Progenitor cell of endocrine pancreas (in vitro differentiated cells): ENCODE data around the gene B9D1. TPM values are rescaled to one million over a fixed set of nuclear protein-coding genes. Genes with fewer than 3 reads are reported as not detected.
A peak's percentile ranks its signal among the peaks of the same experiment; 100 is the strongest.

ENCODE experiments used
- DNase-seq: peaks from one replicate; pipeline ENCODE4 v3.0.0; 2021; ENCODE audit warnings: low spot score; ENCODE audit not compliant: unreplicated experiment
- H3K27ac Mint-ChIP-seq: 2 replicates; pipeline ENCODE4 v1.8.0; 2021; ENCODE audit warnings: mild to moderate bottlenecking, moderate library complexity, mixed read lengths
- H3K27me3 Mint-ChIP-seq: 2 replicates; pipeline ENCODE4 v1.8.0; 2021; ENCODE audit warnings: mixed read lengths
- H3K36me3 Mint-ChIP-seq: 2 replicates; pipeline ENCODE4 v1.8.0; 2022; ENCODE audit warnings: mixed read lengths; ENCODE audit not compliant: insufficient read depth
- H3K4me1 Mint-ChIP-seq: 2 replicates; pipeline ENCODE4 v1.8.0; 2021; ENCODE audit warnings: low read depth, mixed read lengths
- H3K4me3 Mint-ChIP-seq: 2 replicates; pipeline ENCODE4 v1.8.0; 2021; ENCODE audit warnings: low read depth, mild to moderate bottlenecking, moderate library complexity, mixed read lengths
- H3K9me3 Mint-ChIP-seq: 2 replicates; pipeline ENCODE4 v1.8.0; 2021; ENCODE audit warnings: low read depth, mixed read lengths
- CTCF ChIP-seq: fragments of 200-600 bp; sonication (generic); IDR thresholded peaks from one replicate; pipeline ENCODE4 v1.5.0; 2021; ENCODE audit warnings: antibody characterized with exemption, mild to moderate bottlenecking; ENCODE audit not compliant: unreplicated experiment
- total RNA-seq: library from RNA; stranded (reverse); gene quantifications from 2 replicates; pipeline ENCODE4 v1.2.1, GENCODE V29; 2021

Gene B9D1
- total RNA-seq, 1 donor from 2014 or later, result 27.3 TPM

- no peak for TF ChIP-seq CTCF
- Mint-ChIP-seq H3K4me1 (peaks cover 16% of the 10 kb centered on the region), H3K9me3 (no peaks in the 10 kb centered on the region), H3K4me3 (no peak overlapping the region), H3K36me3 (peaks cover 7% of the 10 kb centered on the region), H3K27me3 (peaks cover 6% of the 10 kb centered on the region), H3K27ac (peak overlapping the region; percentile 67)
- no peak for DNase-seq
These were observed 25.5 kb upstream of the B9D1 start for GRCh38 chr17:19387921-19388521.

GRCh38 chr17:19386974-19387920 is 24.7 kb upstream of the B9D1 start, which contains the start of gene MFAP4:
MFAP4 (minus strand) TSS chr17:19387190; CDS start chr17:19387155, 35 bp downstream.
- TF ChIP-seq CTCF, result no peak
- no peaks in the 10 kb centered on the region for H3K9me3 Mint-ChIP-seq
- peaks cover 16% of the 10 kb centered on the region for H3K4me1 Mint-ChIP-seq
- H3K27ac Mint-ChIP-seq, result peak within 1 kb of the TSS; percentile 67
- H3K27me3 Mint-ChIP-seq, result no peaks in the 10 kb centered on the region
- H3K4me3 Mint-ChIP-seq, result peak within 1 kb of the TSS; percentile 35
- no peak for DNase-seq
- peaks cover 8% of the 10 kb centered on the region for H3K36me3 Mint-ChIP-seq

- no peaks in the 10 kb centered on the region for H3K9me3 Mint-ChIP-seq
- H3K36me3 Mint-ChIP-seq, result peaks cover 9% of the 10 kb centered on the region
- no peaks in the 10 kb centered on the region for H3K27me3 Mint-ChIP-seq
- no peak overlapping the region for H3K4me3 Mint-ChIP-seq
- peaks cover 16% of the 10 kb centered on the region for H3K4me1 Mint-ChIP-seq
- TF ChIP-seq CTCF, result no peak
- H3K27ac Mint-ChIP-seq, result no peak overlapping the region
- no peak for DNase-seq
These were observed 23.8 kb upstream of the B9D1 start for GRCh38 chr17:19386051-19386929.

GRCh38 chr17:19385521-19385983 is 23.0 kb upstream of the B9D1 start:
- no peak for TF ChIP-seq CTCF
- no peak for DNase-seq
- Mint-ChIP-seq H3K27me3 (no peaks in the 10 kb centered on the region), H3K27ac (no peak overlapping the region), H3K4me1 (peaks cover 16% of the 10 kb centered on the region), H3K4me3 (no peak overlapping the region), H3K36me3 (peaks cover 14% of the 10 kb centered on the region), H3K9me3 (no peaks in the 10 kb centered on the region)
